Measurements from ENCODE around the gene F13A1. TPM values are rescaled to one million over a fixed set of nuclear protein-coding genes. Genes with fewer than 3 reads are reported as not detected.

The F13A1 gene
- total RNA-seq, 2 donors from 2014 or later, result 19.8 to 27.5 TPM

GRCh38 chr6:6256259-6256658 is 64.2 kb downstream of the F13A1 start:
- DNase-seq (no peak), ATAC-seq (no peak)
- Histone ChIP-seq H3K4me3 (no peak overlapping the region), H3K27me3 (no peaks in the 10 kb centered on the region), H3K36me3 (replicated peaks in 1 of 2; ENCODE audit: insufficient read depth in 1 of 2, low read depth in 2 of 2) (no peaks in the 10 kb centered on the region), H3K4me1 (no peaks in the 10 kb centered on the region), H3K27ac (no peak overlapping the region), H3K9me3 (no peaks in the 10 kb centered on the region)
- no peak for TF ChIP-seq POLR2A (IDR thresholded peaks at IDR 0.05)
- no peak for TF ChIP-seq CTCF (IDR thresholded peaks at IDR 0.05)
- WGBS, 2 donors, result 56 to 68% methylated on average over 4 of the region's 4 CpGs
- intact Hi-C loops (cut with DNase I), result no loop called here

GRCh38 chr6:6251555-6252280 is 68.7 kb downstream of the F13A1 start:
- WGBS, 2 donors, result 59 to 68% methylated on average over 13 of the region's 13 CpGs
- no peaks in the 10 kb centered on the region for H3K9me3 ChIP-seq
- no peaks in the 10 kb centered on the region for H3K36me3 ChIP-seq (replicated peaks in 1 of 2; ENCODE audit: insufficient read depth in 1 of 2, low read depth in 2 of 2)
- H3K4me1 ChIP-seq, result no peaks in the 10 kb centered on the region
- H3K27ac ChIP-seq, result no peak overlapping the region
- DNase-seq (no peak), ATAC-seq (no peak)
- intact Hi-C loops (cut with DNase I), result no loop called here
- H3K27me3 ChIP-seq, result no peaks in the 10 kb centered on the region
- H3K4me3 ChIP-seq, result no peak overlapping the region
- no peak for TF ChIP-seq CTCF (IDR thresholded peaks at IDR 0.05)
- TF ChIP-seq POLR2A (IDR thresholded peaks at IDR 0.05), result no peak

GRCh38 chr6:6248651-6249050 is 71.8 kb downstream of the F13A1 start:
- WGBS, 2 donors, result 28 to 44% methylated on average over 2 of the region's 2 CpGs
- no peaks in the 10 kb centered on the region for H3K9me3 ChIP-seq
- ATAC-seq (no peak), DNase-seq (no peak)
- no peak overlapping the region for H3K27ac ChIP-seq
- no peak overlapping the region for H3K4me3 ChIP-seq
- intact Hi-C loops (cut with DNase I), result no loop called here
- H3K36me3 ChIP-seq (replicated peaks in 1 of 2; ENCODE audit: insufficient read depth in 1 of 2, low read depth in 2 of 2), result no peaks in the 10 kb centered on the region
- H3K4me1 ChIP-seq, result no peaks in the 10 kb centered on the region
- TF ChIP-seq POLR2A (IDR thresholded peaks at IDR 0.05), result no peak
- no peak for TF ChIP-seq CTCF (IDR thresholded peaks at IDR 0.05)
- H3K27me3 ChIP-seq, result no peaks in the 10 kb centered on the region

DNA sequence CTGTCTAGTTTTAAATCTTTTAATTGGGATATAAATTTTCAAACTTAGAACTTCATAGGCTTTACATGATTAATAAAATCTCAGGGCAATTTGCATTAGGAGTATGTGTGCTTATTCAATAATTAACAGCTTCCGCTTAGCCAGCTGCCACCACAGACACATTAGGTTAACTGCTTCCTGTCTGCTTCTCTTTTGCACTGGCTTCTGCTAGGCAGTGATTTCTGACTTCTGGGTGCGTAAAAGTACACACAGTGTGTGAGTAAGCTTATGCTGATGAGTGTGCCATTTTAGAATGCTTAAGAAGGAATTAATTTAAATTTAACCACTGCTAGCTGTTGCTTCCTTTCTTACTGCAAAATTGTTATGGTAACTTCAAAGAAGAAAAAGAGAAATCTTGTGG is 73.9 kb downstream of the F13A1 start:
- no peaks in the 10 kb centered on the region for H3K36me3 ChIP-seq (replicated peaks in 1 of 2; ENCODE audit: insufficient read depth in 1 of 2, low read depth in 2 of 2)
- DNase-seq (no peak), ATAC-seq (no peak)
- 41 to 46% methylated on average over 2 of the region's 2 CpGs for WGBS, 2 donors
- intact Hi-C loops (cut with DNase I), result no loop called here
- H3K27me3 ChIP-seq, result no peaks in the 10 kb centered on the region
- no peak overlapping the region for H3K4me3 ChIP-seq
- H3K9me3 ChIP-seq, result no peaks in the 10 kb centered on the region
- no peak for TF ChIP-seq CTCF (IDR thresholded peaks at IDR 0.05)
- no peak for TF ChIP-seq POLR2A (IDR thresholded peaks at IDR 0.05)
- no peaks in the 10 kb centered on the region for H3K4me1 ChIP-seq
- H3K27ac ChIP-seq, result no peak overlapping the region

GRCh38 chr6:6244624-6245023 is 75.8 kb downstream of the F13A1 start:
- H3K4me3 ChIP-seq, result no peak overlapping the region
- 64 to 71% methylated on average over 5 of the region's 5 CpGs for WGBS, 2 donors
- intact Hi-C loops (cut with DNase I), result no loop called here
- DNase-seq, result no peak
- H3K27ac ChIP-seq, result no peak overlapping the region
- H3K9me3 ChIP-seq, result no peaks in the 10 kb centered on the region
- no peak for ATAC-seq
- no peaks in the 10 kb centered on the region for H3K36me3 ChIP-seq (replicated peaks in 1 of 2; ENCODE audit: insufficient read depth in 1 of 2, low read depth in 2 of 2)
- H3K27me3 ChIP-seq, result no peaks in the 10 kb centered on the region
- no peak for TF ChIP-seq CTCF (IDR thresholded peaks at IDR 0.05)
- TF ChIP-seq POLR2A (IDR thresholded peaks at IDR 0.05), result no peak
- no peaks in the 10 kb centered on the region for H3K4me1 ChIP-seq
